Stimulated activated CD4-positive, alpha-beta T cell treated with anti-CD3 and anti-CD28 coated beads, Interleukin-15, amount 100 ng/mL, for 24 hours (primary cell): Measurements from ENCODE around the gene ABCB6.
A peak's percentile ranks its signal among the peaks of the same experiment; 100 is the strongest.

Experiments
- DNase-seq: peaks from one replicate; pipeline ENCODE4 v3.0.0-alpha.2; 2020

ABCB6 gene

GRCh38 chr2:219182331-219183150, 36.2 kb downstream of the ABCB6 start:
- DNase-seq, result no peak

DNA sequence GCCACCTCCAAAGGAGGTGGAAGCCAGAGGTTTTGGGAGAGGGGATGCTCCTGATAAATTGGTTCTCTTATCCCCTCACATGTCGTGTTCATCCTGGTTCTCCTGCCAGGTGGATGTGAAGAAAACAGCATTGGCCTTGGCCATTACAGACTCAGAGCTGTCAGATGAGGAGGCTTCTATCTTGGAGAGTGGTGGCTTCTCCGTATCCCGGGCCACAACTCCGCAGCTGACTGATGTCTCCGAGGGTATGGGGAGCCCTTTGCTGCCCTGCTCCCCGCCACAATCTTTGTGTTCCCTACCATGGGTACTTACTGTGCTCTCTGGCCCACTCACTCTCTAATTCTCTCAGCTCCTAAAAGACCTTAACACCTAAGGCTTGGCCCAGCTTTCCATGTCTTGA, 37.2 kb downstream of the ABCB6 start:
- DNase-seq, result no peak

GRCh38 chr2:219180961-219181360, 37.8 kb downstream of the ABCB6 start:
- DNase-seq, result no peak

DNA sequence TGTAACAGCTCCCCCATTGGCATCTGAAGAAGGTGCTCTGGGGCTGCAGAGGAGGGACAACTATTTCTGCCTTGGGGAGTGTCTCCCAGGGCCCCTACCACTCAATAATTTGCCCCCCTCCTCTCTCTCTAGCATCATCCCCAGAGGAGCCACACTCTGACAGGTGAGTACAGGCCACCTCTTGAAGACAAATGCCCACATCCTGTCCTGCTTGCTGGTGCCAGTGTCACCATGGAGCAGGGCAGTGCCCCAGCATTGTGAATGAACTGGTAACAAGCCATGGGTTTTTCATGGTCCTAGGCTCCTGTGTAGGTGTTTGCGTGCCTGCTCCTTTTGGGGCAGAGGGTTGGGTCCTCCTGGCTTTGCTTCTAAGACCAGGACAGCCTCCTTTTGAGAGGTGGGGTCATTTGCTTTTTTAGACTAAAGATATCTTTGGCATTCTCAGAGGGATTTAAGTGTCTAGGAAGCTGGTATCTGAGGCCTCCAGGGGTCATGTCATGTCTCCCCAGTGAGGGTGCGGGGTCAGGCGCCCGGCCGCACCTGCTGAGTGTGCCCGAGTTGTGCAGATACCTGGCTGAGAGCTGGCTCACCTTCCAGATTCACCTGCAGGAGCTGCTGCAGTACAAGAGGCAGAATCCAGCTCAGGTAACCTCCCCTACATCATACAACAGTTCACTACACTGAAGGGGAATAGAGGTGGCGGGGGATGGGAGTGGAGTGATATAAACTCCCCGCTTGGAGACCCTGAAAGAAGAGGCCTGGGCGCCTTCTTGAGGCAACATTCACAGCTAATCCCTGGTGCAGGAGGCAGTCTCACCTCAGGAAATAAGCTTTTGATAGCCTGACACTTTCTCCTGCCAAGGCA, 38.9 kb downstream of the ABCB6 start:
- no peak for DNase-seq

GRCh38 chr2:219178377-219179175, 40.2 kb downstream of the ABCB6 start:
- DNase-seq, result peak; percentile 59

GRCh38 chr2:219177552-219178376, 41.0 kb downstream of the ABCB6 start, which contains the start of gene RETREG2:
Gene RETREG2, plus strand, starts transcription at chr2:219178275. Its CDS starts 78 bp downstream, at chr2:219178353.
- DNase-seq, result peak; percentile 83

DNA sequence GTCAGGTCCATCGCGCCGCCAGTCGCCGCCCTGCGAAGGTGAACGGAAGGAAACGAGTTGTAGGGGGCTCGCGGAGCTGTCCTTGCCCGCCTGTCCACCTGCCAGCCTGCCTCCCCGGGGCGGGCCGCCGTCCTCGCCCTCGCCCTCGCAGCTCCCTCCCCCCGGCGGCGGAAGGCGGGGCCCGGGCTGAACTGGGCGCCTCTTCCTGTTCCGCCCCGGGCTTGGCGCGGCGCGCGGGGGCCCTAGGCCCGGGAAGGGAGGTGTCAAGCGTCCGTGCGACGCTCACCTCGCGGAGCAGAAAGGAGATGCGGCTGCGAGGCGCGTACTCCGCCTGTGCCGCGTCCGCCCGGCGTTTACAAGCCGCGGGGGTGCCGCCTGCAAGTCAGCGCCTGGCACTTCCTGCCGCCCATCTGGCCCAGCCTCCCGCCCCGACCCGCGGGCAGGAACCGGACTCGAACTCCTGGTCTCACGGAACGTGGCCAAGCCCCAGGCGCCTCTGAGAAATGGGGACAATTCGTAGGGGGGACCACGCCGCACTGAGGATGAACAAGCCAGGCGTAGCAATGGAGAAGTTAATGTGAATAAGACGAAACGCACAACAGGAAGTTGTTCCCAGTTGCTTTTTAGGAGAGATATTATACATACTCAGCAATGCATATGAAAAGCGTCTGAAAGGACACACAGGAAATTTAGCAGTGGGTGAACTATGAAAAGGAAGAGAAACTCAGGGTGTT, 41.8 kb downstream of the ABCB6 start, which contains the start of gene CNPPD1:
TSS of gene CNPPD1 (minus strand) at position 108 of the 734 bp plus-strand sequence. CDS start at position 11, 97 bp downstream.
- DNase-seq, result peak; percentile 92

DNA sequence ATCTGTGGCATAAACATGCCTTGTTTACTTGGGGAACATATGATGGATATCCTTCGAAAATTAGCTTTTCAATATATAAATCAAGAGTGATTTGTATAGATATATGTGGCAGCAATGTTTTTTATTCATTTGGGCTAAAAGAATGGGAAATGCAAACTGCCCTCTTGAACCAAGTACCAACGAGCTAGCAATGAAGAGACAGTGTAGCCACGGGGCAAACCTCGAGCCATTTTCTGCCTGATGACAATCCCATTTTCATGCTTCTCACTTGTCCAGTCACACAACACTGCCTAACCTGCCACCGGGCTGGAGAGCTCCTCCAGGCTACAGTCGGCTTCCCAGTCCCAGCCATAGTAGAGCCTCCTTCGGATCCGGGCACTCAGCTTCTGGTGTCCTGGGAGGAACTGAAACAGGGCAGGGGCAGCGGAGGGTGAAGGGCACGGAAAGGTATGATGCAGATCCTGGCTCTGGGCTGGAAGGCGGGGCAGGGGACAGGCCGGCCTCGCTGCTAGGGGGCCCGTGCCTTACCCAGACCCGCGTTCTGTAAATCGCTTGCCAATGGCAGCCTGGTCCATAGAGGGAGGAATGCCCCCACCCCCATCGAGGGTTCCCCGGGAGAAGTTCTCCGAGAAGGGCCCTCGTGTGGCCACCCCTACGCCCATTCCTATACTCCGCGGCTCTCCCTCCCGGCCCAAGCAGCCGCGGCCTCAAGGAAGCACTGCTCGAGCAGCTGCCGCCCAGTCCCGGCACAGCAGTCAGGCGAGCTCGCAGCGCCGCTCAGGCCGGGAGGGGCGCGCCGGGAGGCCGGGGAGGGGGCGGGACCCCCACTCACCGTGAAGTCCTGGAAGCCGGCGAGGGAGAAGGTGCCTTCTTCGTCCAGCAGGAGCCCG, 42.6 kb downstream of the ABCB6 start:
- DNase-seq, result peak; percentile 59

DNA sequence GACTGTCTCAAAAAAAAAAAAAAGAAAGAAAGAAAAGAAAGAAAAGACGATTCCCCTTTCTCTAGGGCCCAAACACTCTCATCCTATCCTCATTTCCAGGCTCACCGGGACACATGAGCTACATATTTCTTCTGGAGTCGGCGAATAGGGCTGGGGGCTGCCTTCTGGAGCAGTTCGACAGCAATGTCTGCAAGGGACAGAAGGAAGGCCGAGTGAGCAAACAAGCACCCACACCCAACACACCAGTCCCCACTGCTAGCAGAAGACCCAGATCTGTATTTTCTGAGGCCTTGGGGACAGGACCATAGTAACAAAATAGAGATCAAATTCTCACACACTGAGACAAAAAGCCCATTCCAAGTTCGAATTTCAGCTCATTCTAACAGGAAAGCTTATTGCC, 43.3 kb downstream of the ABCB6 start:
- DNase-seq, result no peak

DNA sequence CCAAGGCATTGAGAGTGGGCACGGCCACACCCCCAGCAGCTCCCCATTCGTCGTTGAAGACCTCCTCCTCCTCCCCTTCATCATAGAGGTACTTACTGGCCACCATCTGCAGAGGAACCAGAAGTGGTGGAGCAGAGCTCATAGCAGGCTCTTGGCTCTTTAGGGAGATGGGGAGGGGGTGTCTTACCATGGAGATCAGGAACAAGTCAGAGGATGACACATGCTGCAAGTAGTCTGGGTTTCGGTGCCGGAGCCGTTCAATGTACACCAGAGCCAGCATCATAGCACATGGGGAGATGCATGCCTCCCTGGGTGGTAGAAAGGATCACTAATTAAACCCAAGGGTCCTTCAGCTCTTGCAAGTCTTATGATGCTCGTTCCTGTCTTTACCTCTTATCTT, 44.0 kb downstream of the ABCB6 start:
- DNase-seq, result no peak

DNA sequence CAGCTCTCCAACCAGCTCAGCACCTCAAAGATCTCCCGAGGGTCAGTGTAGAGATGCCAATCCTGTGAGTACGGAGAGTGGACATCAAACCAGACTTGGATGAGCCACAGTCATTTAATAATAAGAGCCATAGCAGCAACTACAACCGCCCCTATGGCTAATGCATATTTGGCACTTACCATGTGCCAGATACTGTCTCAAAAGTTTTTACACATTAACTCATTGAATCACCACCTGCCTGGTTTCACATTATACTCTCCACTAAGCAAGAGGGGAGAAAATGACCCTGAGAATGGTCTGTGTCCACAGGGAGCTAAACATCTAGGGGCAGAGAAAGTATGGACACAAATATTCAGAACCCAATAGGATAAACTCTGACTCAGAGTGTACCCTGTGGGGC, 44.6 kb downstream of the ABCB6 start:
- no peak for DNase-seq

DNA sequence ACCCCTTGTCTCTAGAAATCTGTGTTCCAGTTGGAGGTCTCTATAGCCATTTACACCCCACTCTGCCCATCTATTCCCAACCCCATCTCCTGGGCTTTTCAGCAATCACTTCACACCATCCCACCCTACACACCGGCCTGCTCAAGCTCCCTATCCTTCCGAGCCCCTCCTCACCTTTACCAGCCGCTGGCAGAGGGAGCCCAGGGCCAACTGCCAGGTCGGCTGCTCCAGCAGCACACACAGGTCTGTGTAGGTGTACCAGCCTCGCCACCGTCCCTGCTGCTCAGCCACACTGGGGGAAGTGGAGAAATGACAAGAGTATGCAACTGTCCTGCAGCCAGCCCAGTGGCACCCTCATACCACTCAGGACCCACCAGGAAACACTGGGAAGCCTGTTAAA, 45.6 kb downstream of the ABCB6 start:
- DNase-seq, result no peak

- DNase-seq, result no peak
These were observed 46.3 kb downstream of the ABCB6 start for GRCh38 chr2:219172231-219173154.

DNA sequence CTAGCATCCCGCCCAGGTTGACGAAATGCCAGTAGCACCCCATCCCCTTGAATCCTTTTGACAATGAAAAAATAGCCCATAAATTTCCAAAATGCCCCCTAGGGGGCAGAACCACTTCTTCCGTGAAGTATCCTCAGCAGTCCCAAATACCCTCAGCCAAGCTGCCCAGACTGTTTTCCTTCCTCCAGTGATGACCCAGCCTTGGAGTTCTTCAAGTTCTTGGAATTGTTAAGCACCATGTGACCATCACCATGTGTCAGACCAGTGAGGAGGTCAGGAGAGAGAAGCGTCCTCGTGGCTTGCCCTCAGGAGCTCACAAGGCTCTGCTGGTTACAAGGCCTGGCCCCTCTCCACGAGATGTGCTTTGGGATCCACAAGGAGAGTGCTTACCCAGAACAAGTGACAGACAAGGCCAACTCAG, 47.5 kb downstream of the ABCB6 start:
- DNase-seq, result peak; percentile 40

- DNase-seq, result no peak
These were observed 48.7 kb downstream of the ABCB6 start, which contains the start of gene SLC23A3 for GRCh38 chr2:219169930-219170654. Gene SLC23A3, minus strand, starts transcription at chr2:219170029. Its CDS starts 45 bp downstream, at chr2:219169984.

GRCh38 chr2:219168932-219169331, 49.8 kb downstream of the ABCB6 start:
- no peak for DNase-seq

DNA sequence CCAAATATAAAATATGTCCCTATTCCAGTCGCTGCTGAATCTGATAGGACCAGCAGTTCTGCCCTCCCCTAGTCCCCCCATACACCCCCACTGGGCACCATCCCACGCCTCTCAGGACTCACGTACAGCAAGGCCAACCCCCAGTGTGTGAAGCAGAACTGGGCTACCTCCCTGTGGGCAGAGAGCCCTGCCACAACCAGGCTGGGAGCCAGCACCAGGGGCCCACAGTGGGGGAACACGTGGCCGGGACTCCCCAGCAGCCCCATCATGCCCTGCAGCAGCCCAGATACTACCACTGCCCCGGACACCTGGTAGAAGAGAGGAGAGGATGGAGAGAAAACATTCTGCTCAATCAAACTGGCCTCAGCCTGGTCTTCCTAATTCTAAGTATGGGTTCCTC, 50.2 kb downstream of the ABCB6 start:
- no peak for DNase-seq

- DNase-seq, result no peak
These were observed 50.8 kb downstream of the ABCB6 start for GRCh38 chr2:219167997-219168396.
